ENCODE data around the gene UNC119B.
A peak's percentile ranks its signal among the peaks of the same experiment; 100 is the strongest.

Gene UNC119B

DNA sequence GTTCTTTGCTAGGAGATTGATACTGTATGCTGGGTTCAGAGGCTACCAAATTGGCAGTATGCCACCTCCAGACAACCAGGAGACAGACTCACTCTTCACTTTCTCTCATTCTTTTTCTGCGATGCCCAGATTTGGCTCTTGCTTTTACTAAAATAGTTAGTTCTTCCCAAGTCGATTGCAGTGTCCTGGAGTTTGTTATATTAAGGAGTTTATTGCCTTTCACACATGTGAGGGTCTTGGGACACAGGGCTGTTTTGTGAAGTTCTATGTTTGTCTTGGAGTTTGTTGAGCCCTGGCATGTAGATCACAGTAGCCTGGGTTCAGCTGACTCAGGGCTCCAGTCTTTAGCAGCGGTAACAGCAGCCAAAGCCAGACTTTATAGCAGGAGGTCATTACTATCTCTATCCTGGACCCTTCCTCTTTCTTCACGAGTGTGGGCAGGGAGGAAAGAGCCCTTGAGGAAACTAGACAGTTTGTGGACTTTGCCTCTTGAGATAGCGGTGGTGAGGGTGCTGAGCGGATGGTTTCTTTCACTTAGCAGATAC is 21.7 kb upstream of the UNC119B start:
- DNase-seq = no peak

DNA sequence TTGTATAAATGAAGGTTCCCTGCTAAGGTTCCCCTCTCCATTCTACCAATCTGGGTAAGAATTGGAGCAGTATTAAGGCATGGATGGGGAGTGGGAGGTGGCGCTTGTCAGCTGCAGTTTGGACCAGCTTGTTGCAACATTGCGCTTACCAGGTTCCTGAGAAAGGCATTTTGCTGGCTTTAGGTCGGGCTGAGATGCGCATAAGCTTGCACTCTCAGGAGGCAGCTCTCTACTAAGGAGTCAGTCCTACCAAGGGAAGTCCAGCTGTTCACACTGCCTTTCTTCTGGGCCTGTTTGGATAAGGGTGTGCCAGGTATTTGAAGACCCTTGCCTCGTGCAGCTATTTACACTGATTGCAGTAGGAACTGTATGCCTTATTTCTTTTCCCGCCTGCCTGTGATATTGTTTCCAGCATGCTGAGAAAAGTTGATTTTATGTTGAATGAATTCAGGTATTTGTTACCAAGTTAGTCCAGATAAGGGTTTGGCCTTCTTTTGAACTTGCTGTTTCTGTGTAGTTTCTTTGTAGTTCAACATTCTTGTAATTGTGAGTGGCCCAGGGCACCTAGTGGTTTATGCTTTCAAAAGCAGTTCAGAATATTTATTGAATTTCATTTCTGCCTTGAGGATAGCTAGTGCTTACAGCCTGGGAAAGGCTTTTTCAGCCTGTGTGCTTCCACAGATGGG is 20.7 kb upstream of the UNC119B start:
- DNase-seq = no peak

DNA sequence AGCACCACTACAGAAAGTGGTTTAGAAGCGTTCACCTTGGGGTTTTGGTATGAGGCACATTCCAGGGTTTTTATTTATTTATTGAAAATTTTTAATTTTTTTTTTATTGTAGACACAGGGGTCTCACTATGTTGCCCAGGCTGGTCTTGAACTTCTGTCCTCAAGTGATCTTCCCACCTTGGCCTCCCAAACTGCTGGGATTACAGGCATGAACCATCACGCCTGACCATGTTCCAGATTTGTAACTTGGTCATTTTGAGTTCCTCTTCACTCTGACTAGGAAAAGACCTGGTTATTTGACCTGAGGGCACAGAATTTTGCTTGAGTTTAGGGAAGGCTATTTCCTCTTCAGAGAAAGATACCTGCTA is 20.2 kb upstream of the UNC119B start:
- DNase-seq = no peak

GRCh38 chr12:120690978-120691377 is 19.3 kb upstream of the UNC119B start:
- no peak for DNase-seq

GRCh38 chr12:120692524-120693033 is 17.7 kb upstream of the UNC119B start:
- no peak for DNase-seq

GRCh38 chr12:120693848-120694247 is 16.4 kb upstream of the UNC119B start:
- DNase-seq = no peak

- no peak for DNase-seq
Measured at GRCh38 chr12:120696626-120697025, 13.6 kb upstream of the UNC119B start.

- no peak for DNase-seq
Measured at GRCh38 chr12:120697344-120697743, 12.9 kb upstream of the UNC119B start.

- no peak for DNase-seq
Measured at GRCh38 chr12:120698665-120699064, 11.6 kb upstream of the UNC119B start.

DNA sequence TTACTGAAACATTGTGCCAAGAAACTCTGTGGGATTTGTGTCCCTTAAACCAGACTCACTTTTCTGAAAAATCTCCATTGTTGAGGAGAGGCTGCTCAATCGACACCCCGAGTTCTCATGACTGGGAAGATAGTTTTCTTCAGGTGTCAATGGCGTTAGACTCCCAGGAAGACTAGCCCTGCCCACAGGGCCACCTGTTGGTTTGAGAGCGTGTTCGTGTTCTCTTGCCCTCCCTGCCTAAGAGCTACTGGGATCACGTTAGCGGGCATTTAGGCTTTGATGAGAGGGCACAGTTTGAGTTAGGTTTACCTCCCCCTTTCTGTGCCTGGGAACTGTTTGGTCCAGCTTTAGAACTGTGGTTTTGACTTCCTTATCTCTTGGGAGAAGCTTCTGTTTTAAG is 10.7 kb upstream of the UNC119B start:
- DNase-seq = no peak

- no peak for DNase-seq
Measured at GRCh38 chr12:120700886-120701285, 9.4 kb upstream of the UNC119B start.

DNA sequence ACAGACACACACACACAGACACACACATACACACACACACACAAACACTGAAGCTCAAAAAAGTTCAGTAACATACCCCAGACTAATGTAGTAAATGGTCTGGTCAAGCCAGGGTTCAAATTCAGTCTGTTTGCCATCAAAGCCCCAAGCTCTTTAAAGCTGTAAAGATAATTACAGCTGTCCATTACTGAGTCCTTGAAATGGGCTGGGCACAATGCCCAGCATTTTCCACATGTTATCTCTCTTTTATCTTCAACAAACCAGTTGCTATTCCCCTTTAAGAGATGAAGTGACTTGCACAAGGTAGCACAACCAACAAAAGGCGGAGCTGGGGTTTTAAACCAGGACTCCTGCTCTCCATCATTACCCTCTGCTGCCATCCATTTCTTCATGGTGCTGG is 7.6 kb upstream of the UNC119B start:
- no peak for DNase-seq

DNA sequence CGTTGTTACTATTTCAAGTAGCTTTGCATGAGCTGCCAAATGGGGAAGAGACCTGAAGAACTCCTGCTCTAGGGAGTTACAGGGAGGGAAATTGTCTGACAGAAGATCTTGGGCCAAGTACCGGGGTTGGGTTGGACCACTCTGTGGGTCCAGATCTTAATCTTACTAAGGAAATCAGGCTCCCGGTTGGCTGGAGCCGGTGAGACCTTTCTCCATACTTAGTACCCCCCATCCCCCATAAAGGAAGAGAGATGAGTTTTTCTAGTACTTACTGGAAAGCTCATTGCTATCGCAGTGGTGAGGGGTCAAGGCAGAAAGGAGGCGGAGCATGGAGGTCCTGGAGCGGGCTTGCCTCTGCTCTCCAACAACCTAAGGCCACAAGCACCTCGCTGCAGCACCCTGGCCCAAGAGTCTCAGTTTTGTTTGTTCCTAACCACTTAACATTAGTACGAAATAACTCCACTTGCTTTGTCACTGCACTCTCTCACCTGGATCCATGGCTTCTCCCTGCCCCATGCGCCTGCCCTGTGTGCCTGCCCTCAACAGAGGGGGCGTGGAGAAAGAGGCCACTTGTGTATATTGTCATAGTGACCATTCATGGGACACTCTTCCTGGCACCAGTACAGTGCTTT is 6.8 kb upstream of the UNC119B start:
- no peak for DNase-seq

DNA sequence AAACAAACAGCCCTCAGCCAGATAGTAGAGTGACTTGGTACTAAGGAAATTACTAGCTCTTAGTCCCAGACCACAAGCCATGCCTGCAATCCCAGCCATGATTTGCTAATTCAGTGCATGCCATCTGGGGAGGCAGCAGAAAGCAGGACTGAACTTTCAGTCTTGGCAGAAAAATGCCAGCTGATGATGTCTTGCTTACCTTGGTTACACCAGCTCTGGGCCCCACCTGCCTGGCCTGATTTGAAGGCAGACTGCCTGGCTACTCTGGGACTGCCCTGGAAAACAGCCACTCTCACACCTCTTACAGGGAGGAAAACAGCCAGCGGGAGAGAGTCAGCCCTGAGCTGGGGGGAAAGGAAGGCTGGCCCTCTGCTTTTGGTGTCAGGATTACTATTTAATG is 4.6 kb upstream of the UNC119B start:
- no peak for DNase-seq

DNA sequence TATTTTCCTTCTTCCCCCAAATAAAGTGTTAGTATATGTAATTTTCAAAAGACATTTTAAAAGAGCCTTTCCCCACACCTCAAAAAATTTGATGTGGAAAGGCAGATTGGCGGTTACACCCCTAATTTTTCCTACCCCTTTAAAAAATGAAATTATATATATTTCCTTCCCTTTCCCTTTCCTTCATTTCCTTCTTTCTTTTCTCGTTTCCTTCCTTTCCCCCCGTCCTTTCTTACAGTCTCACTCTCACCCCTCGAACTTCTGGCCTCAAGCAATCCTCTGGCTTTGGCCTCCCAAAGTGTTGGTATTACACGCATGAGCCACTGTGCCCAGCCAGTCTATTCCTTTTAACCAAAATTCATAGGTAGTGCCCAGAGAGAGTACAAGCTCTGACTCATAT is 4.2 kb upstream of the UNC119B start:
- no peak for DNase-seq

DNA sequence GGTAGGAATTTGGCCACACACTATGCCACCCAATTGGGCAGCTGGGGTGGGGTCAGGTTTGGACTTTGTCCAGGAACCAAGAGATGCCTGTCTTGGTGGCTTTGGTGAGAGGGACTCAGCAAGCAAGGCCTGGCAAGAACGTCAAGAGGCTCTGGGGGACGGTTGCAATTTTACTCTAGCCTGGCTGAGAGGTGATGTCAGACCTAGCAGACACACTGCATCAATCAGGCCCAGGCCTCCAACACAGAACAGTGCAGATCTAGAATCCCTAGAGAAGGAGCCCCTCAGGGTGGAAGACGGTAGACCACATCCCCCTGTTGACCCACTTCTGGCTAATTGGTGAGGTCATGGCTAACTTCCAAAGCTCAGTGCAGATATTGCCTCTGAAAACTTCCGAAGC is 1.6 kb upstream of the UNC119B start:
- no peak for DNase-seq

DNA sequence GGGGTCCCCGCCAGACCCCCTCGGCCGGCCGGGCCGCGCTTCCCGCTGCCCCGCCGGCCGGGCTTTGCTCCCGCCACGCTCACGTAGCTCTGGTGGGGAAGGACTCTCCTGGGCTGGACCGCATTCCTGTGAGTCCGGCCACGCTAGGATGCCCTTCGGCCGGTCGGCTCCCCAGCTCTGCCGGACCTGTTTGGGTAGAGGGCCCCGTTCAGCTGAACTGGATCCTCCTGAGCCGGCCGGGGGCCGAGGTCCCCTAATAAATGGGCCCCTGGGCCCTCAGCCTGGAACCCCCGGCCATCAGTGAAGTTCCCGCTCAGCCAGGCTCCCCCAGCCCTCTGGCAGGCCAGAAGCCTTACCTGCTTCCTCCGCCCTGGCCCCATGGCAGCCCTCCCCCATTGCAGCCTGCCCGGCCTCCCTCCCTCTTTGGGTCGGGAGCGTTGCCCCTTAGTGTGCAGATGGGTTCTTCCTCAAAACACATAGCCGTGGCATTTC is 593 bp downstream of the UNC119B start:
- DNase-seq = peak; percentile 31

DNA sequence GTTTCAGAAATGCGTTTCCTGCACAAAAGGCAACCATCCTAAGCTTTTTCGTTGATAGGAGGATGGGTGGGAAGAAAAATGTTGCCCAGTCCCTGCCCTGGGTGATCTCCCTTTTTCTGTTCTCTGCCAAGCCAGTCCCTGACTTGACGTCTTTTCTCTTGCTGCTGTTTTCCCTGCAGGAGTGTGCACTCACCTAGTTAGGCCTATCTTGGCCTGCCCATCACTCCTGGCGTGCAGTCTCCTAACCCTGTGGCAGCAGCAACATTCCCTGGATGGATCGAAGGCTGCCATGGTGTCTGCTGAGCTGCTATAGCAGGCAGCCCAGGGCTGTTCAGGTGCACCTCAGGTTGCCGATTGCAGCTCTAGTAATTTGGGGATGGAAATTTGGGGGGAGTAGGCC is 1.2 kb downstream of the UNC119B start:
- no peak for DNase-seq

DNA sequence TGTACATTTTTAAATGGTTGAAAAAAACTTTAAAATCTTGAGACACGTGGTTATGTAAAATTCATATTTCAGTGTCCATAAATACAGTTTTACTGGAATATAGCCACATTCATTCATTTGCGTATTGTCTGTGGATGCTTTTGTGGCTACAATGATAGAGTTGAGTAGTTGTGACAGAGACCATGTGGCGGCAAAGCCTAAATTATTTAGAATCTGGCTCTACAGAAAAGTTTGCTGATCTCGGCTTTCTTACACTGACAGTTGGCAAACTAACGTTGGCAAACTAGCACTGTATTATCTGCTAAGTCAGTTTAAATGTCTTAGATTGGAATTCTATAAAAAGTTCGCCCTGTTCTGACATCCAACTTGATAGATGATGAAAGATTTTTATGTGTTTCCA is 2.4 kb downstream of the UNC119B start:
- no peak for DNase-seq

GRCh38 chr12:120713861-120714482 is 3.7 kb downstream of the UNC119B start:
- DNase-seq = peak; percentile 67

DNA sequence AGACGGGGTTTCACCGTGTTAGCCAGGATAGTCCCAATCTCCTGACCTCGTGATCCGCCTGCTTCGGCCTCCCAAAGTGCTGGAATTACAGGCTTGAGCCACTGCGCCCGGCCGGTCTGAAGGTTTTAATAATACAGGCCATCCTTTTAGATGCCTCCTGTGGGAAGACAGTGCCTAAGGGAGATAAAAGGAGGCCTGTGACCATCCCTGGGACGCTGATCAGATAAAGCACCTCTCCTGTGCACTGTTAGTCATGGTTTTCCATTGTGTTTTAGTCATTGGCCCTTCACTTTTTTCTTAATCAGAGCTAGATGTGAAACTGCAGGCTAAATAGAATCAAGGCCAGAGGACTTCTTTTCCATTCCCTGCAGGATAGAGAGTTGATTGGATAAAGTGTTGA is 7.8 kb downstream of the UNC119B start:
- DNase-seq = no peak

DNA sequence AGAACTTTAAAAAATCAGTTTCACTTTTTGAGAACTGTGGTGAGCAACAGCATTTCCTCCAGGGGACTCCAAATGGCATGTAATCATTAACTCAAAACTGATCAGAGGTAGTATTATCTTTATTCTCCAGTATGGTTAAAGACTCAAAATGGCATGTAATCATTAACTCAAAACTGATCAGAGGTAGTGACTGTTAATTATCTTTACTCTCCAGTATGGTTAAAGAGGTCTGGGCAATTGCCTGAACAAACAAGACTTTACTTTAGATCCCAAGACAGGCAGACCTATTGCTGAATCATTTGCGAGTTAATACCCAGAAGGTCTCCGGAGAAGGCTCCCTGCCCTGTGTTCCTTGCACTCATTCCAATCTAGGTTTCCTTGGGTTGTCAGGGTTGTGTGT is 8.8 kb downstream of the UNC119B start:
- DNase-seq = no peak

DNA sequence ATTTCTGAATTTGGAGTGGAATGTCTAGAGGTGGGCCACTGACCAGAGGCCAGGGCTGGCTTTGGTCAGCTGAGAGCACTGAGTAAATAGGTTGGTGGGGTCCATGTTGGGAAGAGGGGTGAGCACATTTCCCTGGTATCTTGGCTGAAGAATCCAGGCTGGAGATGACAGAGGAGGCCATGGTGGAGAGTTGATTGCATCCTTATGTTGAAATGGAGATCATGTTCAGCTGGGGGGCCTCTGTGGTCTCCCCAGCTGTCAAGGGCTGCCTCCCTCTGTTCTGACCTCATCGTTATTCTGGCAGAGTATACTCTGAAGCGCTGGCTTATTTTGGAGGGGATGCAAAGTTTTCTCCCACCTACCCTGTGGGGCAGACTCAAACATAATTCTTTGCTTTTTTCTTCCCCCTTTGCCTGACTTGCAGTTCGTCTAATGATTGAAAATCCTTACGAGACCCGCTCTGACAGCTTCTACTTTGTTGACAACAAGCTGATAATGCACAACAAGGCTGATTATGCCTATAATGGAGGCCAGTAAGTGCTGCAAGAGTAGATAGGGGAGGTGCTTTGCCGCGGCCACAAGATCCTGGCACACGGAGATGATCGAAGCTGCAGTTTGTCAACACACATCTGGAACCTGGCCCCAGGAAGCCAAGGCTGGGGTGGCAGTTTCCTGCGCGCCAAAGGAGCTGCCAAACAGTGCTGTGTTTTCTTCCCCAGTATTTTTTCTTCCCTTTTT is 9.4 kb downstream of the UNC119B start:
- DNase-seq = no peak
